ENCODE data around the gene PLA2G15.

The PLA2G15 gene, protein sequence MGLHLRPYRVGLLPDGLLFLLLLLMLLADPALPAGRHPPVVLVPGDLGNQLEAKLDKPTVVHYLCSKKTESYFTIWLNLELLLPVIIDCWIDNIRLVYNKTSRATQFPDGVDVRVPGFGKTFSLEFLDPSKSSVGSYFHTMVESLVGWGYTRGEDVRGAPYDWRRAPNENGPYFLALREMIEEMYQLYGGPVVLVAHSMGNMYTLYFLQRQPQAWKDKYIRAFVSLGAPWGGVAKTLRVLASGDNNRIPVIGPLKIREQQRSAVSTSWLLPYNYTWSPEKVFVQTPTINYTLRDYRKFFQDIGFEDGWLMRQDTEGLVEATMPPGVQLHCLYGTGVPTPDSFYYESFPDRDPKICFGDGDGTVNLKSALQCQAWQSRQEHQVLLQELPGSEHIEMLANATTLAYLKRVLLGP

DNA sequence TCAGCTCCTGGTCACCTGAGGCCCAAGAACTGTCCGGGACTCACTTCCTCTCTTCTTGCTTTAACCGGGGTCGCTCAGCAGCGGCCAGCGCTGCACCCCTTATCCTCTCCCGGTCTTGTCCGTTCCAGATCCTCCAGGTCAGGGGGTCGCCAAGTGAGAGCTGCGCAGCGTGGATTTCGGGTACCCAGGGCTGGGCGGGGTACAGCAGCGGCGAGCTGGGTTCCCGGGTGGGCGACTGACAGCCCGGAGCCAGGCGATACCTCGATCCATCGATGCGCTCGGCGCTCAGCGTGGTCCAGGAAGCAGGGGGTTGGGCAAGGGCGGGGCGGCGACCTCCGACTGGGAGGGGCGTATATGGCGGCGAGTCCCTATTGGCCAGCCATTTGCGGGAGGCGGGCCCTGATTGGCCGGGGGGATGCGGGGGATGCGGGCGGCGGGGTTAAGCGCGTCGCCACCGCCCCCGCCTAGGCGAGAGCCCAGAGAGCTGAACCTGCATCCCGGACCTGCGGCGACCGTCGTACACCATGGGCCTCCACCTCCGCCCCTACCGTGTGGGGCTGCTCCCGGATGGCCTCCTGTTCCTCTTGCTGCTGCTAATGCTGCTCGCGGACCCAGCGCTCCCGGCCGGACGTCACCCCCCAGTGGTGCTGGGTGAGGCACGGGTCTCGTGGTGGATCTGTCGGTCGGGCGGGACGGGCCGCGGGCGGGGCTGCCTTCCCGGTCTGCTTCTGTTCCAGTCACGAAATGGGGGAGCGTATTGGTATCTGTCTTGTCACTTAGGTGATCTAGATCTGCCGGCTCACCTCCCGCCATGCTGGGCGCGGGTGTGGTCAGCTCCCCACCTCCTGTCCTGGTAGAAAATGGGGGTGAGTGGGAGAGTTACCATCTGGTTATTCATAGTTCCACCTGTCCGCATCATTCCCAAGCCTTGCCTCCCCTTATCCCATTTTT is at the start of gene PLA2G15:
PLA2G15 (plus strand) TSS at position 471 of the 951 bp plus-strand sequence; CDS start at position 525, 54 bp downstream.
- no peak for DNase-seq

DNA sequence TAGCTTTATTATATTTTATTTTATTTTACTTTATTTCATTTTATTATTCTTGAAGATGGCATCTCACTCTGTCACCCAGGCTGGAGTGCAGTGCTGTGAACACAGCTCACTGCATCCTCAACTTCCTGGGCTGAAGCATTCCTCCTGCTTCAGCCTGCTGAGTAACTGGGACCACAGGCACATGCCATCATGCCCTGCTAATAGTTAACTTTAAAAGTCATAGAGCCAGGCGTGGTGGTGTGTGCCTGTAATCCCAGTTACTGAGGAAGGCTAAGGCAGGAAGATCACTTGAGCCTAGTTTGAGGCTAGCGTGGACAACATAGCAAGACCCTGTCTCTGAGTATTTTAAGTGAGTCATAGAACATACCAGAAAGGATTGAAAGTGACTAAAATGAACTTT is 47.9 kb upstream of the PLA2G15 start:
- DNase-seq = no peak

- DNase-seq = no peak
Observed at GRCh38 chr16:68200088-68200783, 44.9 kb upstream of the PLA2G15 start.

DNA sequence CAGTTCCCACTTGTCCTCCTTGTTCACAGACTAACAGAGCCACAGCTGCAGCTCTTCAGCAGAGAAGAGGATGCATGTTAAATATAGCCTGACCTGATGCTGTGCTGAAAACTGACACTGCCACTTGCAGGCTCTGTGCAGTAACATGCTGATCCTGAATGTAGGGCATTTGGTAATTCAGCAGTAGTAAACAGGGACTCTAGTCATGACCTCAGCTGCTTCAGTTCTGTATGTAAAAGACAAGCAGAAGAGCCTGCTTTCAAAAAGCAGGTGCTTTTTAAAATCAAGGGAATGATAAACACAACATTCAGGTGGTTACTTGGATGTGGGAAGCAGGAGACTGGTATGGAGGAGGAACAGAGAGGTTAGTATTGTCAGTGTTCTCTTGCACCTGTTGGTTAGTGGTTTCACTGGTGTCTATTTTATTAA is 43.1 kb upstream of the PLA2G15 start:
- DNase-seq = no peak

DNA sequence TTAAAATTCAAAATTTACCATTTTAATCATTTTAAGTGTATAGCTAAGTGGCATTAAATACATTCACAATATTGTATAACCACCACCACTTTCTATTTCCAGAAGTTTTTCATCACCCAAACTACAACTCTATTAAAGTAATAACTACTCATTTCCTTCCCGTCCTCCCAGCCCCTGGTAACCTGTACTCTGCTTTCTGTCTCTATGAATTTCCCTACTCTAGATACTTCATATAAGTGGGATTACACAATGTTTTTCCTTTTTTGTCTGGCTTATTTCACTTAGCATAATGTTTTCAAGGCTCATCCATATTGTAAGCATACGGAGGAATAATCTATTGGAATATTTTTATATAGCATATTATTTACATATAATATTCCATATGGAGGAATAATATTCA is 38.9 kb upstream of the PLA2G15 start:
- no peak for DNase-seq

- DNase-seq = no peak
Observed at GRCh38 chr16:68214726-68215125, 30.4 kb upstream of the PLA2G15 start.

GRCh38 chr16:68215302-68215701 is 29.9 kb upstream of the PLA2G15 start:
- DNase-seq = no peak

DNA sequence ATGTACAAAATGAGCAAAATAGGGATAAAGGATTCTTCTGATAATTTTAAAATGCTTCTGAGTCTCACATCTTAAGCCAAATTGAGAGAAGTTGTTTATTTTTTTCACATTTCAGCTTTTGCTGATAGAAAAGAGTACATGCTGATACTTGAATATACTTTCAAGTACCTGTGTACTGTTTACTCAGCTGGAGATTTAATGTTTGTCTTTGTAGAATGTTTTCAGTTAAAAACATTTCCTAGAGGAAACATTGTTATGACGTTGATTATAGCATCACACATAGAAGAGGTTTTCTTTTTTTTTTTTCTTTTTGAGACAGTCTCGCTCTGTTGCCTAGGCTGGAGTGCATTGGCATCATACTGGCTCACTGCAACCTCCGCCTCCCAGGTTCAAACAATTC is 28.9 kb upstream of the PLA2G15 start:
- DNase-seq = no peak

DNA sequence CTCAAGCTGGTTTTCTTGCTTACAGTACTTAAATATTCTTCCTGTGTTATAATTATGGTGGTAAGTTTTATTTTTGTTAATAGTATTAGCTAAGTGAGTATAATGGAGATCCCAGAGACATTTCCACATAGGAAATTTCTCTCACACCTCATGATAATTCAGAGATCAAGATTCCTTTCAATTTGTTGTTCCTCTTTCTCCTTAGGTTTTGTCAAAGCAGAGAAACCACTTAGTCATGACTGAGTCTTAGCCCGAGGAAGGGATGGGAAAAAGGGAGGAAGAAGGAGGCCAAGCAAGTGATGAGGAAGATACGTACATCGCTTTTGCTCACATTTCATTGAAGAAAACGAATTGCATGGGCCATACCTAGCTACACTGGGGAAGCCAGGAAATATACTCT is 27.7 kb upstream of the PLA2G15 start:
- no peak for DNase-seq

GRCh38 chr16:68219725-68220351 is 25.3 kb upstream of the PLA2G15 start:
- DNase-seq = no peak

GRCh38 chr16:68223072-68223471 is 22.1 kb upstream of the PLA2G15 start:
- no peak for DNase-seq

GRCh38 chr16:68226116-68226515 is 19.1 kb upstream of the PLA2G15 start:
- no peak for DNase-seq

DNA sequence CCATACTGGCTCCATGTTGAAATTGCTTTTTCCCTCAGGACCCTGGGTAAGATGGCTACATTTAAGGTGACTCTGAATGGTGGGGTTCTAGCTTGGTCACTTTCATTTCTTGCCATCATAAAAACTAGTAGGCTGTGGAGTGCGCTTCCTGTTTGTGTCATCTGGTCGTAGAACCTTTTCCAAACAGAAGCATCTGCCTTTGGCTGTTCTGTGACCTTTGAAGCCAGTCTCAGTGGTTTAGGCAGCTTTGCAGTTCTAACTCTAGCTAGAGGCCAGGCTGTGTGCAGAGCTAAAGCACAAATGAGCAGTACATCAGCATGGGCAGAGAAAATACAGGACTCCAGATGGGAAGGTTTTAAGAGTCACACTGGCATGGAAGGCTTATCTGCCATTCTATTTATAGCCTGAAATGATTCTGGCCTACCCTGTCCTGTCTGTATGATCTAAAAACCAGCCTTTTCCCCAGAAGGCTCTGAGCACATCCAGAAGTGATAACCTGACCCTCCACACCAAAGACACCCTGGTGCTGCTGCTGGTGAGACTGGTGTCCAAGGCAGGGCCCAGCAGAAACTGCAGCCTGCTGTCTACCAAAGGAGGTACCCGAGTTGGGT is 17.9 kb upstream of the PLA2G15 start:
- DNase-seq = no peak

DNA sequence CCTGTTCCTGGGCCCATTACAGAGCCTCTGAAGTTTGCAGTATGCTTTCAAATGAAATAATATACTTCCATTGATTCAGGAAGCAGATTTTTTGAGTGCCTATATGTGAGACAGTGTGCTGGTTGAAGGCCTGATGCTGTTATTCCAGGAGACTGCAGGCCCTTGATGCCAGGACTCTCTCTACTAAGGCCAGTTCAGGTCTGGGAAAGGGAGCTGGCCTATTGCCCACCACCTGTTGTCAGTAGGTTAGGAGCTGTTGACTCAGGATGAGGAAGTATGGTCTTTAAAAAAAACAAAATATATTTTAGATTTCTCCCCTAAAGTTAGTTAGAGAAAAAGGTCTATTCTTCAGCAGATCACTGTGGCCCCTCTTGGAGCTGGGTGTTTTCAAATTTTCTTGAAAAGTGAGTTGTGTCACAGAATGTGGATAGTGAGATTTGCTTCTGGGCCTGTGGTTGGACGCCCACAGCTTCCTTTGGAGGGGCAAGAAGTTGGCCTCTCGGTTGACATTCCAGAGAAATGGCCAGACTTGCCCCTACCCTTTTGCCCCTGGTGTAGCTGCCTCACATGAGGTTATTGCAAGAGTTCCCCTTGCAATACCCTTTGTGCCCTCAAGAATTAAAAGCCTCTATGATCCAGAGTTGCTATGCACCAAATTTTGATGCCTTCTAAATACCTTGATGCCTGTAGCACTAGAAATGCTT is 17.2 kb upstream of the PLA2G15 start:
- no peak for DNase-seq

DNA sequence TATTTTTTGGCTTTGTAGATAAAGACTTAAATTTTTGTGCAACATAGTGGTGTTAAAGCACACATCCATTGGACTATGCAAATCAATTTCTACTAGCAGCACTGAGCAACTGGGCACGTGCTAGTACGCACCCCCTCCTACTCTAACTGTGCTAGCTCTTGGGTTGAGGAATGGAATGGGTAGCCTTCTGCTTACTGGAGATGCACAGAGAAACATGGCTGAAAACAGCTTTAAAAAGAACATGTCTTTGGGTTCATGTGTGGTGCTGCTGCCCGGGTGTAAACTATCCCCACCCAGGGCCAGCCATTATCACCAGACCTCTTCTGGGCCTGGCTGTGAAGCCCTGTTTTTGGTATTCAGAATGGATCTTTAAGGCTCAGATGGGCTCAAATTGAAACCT is 16.5 kb upstream of the PLA2G15 start:
- DNase-seq = no peak

- no peak for DNase-seq
Observed at GRCh38 chr16:68229431-68230175, 15.6 kb upstream of the PLA2G15 start.

- DNase-seq = no peak
Observed at GRCh38 chr16:68230176-68230571, 15.0 kb upstream of the PLA2G15 start.

- DNase-seq = no peak
Observed at GRCh38 chr16:68230956-68231355, 14.2 kb upstream of the PLA2G15 start.

GRCh38 chr16:68231384-68232136 is 13.6 kb upstream of the PLA2G15 start:
- no peak for DNase-seq

DNA sequence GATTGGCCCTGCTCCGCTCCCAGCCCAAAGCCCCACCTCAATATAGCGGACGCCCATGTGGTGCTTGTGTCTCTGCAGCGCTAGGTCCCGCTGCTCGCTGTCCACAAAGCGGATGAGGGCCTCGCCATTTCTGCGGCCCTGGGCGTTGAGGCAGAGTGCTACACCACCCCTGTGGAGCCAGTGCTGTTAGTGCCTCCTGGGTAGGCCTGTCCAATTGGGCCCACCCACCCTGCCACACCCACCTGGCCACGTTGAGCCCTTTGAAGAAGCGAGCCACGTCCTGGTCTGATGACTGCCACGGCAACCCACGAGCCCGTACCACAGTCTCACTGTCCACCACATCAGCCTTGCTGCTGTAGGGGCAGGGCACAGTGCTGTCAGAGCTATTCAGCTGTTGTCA is 12.8 kb upstream of the PLA2G15 start:
- DNase-seq = no peak
